ENCODE data around the gene NTSR1.

DNA sequence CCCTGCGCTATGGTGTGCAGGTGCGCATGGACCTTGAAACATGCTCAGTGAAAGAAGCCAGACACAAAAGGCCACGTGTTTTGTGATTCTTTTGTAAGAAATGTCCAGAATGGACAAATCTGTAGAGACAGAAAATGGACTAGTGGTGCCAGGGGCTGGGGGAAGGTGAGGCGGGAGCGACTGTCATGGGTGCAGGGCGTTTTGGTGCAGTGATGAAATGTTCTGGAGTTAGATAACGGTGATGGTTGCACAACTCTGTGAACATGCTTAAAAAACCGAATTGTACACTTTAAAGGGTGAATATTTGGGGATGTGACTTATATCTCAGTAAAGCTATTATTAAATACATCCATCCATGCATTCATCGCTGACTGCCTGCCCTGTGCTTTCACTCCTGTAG, 31.7 kb upstream of the NTSR1 start:
- TF ChIP-seq TAF1 (conservative IDR thresholded peaks at IDR 0.05) (no peak), YY1 (IDR thresholded peaks at IDR 0.05) (no peak), FOXA1 (IDR thresholded peaks at IDR 0.05) (no peak), JUND (IDR thresholded peaks at IDR 0.05) (no peak), RAD21 (IDR thresholded peaks at IDR 0.05) (no peak), GABPA (IDR thresholded peaks at IDR 0.05 in 1 of 2, conservative IDR thresholded peaks at IDR 0.05 in 1 of 2) (no peak), SP1 (IDR thresholded peaks at IDR 0.05) (no peak)
- TF ChIP-seq, protein P1, sequence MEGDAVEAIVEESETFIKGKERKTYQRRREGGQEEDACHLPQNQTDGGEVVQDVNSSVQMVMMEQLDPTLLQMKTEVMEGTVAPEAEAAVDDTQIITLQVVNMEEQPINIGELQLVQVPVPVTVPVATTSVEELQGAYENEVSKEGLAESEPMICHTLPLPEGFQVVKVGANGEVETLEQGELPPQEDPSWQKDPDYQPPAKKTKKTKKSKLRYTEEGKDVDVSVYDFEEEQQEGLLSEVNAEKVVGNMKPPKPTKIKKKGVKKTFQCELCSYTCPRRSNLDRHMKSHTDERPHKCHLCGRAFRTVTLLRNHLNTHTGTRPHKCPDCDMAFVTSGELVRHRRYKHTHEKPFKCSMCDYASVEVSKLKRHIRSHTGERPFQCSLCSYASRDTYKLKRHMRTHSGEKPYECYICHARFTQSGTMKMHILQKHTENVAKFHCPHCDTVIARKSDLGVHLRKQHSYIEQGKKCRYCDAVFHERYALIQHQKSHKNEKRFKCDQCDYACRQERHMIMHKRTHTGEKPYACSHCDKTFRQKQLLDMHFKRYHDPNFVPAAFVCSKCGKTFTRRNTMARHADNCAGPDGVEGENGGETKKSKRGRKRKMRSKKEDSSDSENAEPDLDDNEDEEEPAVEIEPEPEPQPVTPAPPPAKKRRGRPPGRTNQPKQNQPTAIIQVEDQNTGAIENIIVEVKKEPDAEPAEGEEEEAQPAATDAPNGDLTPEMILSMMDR (IDR thresholded peaks at IDR 0.05; ENCODE audit: low read depth, low read length, missing input control): no peak
- TF ChIP-seq, protein P2, sequence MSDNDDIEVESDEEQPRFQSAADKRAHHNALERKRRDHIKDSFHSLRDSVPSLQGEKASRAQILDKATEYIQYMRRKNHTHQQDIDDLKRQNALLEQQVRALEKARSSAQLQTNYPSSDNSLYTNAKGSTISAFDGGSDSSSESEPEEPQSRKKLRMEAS (IDR thresholded peaks at IDR 0.05): no peak
- TF ChIP-seq, protein P3, sequence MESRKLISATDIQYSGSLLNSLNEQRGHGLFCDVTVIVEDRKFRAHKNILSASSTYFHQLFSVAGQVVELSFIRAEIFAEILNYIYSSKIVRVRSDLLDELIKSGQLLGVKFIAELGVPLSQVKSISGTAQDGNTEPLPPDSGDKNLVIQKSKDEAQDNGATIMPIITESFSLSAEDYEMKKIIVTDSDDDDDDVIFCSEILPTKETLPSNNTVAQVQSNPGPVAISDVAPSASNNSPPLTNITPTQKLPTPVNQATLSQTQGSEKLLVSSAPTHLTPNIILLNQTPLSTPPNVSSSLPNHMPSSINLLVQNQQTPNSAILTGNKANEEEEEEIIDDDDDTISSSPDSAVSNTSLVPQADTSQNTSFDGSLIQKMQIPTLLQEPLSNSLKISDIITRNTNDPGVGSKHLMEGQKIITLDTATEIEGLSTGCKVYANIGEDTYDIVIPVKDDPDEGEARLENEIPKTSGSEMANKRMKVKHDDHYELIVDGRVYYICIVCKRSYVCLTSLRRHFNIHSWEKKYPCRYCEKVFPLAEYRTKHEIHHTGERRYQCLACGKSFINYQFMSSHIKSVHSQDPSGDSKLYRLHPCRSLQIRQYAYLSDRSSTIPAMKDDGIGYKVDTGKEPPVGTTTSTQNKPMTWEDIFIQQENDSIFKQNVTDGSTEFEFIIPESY (IDR thresholded peaks at IDR 0.05): no peak
